Left hindlimb (tissue), 1 donor: ENCODE data around the gene MAPK1IP1L.
"Not testable (repeated sequence)": the region's sequence is repeated elsewhere in the genome, so short reads cannot be mapped to it uniquely, and the experiment has no call there.

Source experiments
- DNase-seq: peaks from one replicate; pipeline ENCODE4 v3.0.0-alpha.2; 2018

Gene MAPK1IP1L

DNA sequence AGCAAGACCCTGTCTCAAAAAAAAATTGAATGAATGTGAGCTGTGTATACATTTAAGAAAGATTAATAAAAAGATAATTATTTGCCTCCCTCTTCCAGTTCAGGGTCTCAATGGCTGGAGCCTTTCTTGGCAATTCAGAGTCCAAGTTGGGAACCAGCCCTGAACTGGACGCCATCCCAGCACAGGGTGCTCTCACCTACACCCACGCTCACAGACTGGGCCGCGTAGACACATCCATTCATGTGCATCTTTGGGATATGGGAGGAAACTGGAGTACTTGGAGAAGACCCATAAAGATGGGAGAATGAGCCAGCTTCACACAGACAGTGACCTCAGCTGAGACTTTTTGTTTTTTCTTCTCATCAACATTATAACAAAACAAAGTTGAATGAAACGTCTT, 6.5 kb downstream of the MAPK1IP1L start:
- no peak for DNase-seq

DNA sequence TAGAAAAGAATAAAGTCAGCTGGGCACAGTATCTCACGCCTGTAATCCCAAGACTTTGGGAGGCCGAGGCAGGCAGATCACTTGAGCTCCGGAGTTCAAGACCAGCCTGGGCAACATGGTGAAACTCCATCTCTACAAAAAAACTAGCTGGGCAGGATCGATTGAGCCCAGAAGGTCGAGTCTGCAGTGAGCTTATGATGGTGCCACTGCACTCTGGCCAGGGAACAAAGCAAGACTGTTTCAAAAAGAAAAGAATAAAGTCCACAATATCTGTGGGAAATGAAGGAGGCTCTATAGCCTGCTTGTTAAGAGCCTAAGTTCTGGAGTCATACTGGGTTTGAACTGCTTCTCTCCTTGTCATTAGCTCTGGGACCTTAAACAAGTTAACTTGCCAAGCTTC, 7.9 kb downstream of the MAPK1IP1L start:
- no peak for DNase-seq

DNA sequence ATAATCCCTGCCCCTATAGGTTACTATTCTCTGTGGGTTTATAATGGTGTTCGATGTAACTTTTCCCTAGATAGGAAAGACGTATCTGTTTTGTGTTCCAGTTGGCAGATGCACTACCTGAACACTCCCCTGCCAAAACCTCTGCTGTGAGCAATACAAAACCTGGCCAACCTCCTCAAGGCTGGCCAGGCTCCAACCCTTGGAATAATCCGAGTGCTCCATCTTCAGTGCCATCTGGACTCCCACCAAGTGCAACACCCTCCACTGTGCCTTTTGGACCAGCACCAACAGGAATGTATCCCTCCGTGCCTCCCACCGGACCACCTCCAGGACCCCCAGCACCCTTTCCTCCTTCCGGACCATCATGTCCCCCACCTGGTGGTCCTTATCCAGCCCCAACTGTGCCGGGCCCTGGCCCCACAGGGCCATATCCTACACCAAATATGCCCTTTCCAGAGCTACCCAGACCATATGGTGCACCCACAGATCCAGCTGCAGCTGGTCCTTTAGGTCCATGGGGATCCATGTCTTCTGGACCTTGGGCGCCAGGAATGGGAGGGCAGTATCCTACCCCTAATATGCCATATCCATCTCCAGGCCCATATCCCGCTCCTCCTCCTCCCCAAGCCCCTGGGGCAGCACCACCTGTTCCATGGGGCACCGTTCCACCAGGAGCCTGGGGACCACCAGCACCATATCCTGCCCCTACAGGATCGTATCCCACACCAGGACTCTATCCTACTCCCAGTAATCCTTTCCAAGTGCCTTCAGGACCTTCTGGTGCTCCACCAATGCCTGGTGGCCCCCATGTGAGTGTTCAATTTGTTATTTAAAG, 11.3 kb downstream of the MAPK1IP1L start:
- DNase-seq = peak; percentile 30

DNA sequence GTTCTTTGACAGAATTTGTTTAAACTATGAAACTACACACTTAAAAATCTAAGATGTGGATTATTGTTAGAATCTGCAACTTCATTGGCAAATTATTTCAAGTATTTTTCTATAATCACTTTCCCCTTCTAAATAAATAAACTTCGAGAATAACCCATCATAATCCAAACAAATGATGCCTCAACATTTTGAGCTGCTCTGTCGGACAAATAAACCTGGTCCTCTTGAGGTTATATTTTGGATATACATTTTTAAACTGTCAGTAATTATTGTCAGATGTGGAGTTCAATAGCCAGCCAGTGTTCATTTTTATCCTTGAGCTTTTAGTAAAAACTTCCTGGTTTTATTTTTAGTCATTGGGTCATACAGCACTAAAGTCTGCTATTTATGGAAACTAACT, 13.4 kb downstream of the MAPK1IP1L start:
- not testable (repeated sequence) for DNase-seq

DNA sequence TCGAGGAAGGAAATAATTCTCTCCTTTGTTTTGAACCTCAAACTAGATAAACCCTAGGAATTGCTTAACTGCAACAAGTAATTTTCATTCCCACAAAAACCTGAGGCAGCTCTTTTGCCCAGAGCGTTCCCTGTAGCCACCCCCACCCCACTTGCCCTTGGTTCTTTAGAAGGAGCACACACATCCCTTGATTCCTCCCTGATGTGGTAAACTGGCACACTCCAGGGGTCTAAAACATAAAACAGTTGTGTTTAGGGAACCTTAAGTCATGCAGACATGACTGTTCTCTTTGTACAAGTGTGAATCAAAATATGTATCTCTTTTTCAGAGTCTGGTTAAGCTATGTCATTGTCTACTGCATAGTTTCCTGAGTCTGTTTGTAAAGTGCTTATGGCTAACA, 14.0 kb downstream of the MAPK1IP1L start:
- no peak for DNase-seq

DNA sequence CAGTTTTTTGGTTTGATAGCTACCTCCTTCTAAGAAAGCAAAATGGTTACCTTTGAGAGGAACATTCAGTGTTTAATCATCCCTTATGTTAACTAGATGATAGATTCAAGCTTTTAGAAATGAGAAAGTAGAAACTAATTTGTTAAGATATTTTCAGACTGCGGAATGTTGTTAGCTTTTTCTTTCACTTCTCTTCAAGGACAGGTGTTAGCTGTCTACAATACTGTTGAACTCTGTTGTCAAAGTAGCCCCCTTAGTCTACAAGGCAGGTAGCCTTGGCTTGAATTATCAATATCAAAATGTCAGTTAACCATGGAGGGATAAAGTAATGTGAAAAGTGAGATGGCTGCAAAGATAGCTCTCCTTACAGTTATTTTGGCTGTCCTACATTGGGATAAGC, 14.8 kb downstream of the MAPK1IP1L start:
- DNase-seq = no peak

DNA sequence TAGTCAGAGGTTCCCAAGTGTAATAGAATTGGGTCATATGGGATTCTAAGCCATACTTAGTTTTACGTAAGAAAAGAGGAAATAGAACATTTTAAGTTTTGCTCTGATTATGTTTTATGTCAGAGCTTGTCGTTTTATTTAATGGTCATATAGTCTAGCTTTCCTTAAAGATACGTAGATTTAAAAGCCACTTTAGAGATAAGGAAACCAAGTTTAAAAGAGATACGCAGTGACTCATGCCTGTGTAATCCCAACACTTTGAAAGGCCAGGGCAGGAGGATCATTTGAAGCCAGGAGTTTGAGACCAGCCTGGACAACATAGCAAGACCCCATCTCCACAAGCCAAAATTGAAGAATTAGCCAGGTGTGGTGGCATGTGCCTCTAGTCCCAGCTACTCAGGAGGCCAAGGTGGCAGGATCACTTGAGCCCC, 19.5 kb downstream of the MAPK1IP1L start:
- no peak for DNase-seq

DNA sequence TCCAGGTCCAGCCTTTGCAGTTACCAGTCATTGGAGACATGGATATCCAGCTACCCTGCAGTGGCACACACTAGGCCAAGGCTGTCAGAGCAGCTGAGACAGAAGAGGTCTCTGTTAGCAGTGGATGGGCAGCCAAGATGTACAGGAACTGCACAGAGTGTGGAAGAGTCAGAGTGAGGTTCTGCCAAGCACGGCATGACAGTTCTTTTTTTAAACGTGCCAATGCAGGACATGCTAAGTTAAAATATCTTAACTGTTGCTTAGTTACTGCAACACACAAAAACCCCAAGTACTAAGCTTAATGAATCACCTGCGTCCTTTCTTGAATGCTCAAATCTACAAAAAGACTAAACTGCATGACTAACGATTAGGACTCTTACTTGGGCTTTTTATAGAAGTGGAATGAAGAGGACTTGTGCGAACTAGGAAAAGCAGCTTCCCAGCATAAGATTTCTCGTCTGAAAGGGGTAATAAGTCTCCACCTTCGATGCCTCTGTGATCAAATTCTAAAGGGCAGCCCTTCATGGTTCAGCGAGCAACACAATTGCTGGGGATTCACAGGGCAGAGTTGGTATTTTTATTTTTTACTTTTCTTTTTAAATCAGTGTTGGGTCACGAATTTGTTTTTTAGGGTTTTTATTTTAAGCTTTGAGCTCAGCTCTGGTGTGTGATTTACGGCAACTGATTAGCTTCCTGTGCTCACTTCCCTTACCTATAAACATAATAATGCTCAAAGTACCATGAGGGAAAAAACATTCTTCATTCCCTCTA, 20.6 kb downstream of the MAPK1IP1L start:
- DNase-seq = peak; percentile 58

DNA sequence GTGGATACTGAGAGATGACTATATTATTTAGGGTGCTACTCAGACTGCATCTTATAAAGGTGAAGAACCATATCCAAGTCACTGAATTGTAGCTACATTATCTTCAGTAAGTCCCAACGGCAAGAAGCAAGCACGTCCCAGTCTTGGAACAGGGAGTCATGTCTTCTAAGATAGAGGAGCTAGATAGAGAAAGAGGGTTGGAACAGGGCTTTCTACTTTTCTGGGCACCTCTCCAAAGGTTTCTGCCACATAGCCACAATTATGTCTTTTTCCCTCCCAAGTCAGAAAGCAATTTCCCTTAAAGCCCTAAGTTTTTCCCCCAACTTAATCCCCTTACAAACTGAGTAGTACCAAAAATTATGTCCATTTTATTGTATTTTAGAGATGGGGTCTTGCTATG, 22.4 kb downstream of the MAPK1IP1L start:
- no peak for DNase-seq

DNA sequence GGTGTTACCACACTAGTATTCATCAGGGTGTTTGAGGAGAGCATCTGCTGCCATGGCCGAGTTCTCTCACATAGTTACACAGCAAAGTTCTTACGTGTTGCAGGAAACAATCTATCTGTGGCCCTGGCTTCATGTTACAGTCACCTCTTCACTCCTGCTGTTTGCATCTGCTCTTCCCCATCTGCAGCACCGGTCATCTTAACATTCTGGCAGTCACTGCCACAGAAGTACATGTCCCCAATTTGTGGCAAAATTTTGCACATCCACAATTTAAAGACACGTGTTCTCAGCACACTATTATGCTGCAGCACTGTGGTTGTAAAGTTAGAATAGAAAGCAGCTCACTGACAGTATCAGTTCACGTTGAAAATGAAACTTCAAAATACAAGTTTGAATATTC, 23.2 kb downstream of the MAPK1IP1L start:
- DNase-seq = peak; percentile 30

DNA sequence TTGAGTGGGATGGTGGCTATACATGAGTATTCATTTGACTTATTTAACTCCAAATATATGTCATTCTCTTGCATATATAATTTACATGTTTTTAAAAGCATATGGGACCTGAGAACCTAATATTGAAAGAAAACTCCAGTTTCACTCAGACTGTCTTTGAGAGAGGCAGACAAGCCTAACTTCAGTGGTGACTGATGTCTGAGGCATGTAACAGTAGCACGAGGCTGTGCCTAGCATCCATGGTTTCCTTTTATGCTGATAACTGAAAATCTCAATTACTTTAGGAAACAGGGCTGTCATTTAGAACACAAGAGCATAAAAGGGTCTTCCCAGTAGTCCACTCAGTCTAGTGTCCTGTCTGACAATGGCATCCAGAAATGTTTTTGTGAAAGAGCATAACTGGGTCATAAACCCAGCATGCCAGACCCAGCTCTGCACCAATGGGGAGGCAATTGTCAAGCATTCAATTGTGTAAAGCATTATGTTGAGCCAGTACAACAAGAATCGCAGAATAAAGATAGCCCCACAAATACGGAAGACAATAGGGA, 24.3 kb downstream of the MAPK1IP1L start:
- no peak for DNase-seq

DNA sequence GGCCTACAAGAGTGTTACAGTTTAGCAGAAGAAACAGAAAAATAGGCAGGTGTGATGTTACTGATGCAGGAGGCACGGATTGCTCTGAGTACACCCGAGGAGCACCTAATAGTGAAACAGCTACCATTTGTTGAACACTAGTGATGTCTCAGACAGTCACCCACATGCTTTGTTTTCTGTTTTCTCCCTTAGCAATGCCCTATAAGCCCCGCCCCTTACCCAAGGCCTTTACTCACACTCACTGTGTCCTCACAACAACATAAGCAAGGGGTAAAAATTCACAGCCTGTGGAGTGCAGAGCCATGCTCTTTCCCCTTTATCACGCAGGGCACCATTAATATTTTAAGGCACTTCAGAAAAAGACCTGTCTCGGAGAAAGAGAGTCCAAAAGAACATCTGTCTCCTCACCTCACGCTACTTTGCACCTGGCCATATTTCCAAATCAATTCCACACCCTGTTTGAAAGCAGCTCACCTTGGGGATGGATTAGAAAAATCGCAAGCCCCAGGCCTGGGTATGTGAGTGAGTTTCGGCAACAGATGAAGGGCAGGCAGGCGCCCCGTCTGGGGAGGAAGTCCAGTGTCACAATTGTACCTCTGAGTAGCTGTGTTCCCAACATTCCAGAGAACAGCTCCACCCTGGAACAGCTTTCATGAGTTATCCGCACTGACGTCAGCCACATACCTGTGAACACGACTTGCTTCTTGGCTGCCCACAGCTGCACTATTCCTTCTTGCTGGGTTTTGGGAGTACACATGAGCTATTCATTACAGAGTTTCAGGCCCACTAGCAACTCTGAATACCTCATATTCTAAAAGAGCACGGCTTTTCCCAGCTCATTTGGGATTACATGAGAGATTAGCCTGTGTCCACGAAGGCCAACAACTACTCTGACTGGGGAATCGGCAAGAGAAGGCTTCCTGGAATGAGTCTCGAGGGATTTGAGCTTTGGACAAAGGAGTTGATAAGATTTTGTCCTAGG, 26.0 kb downstream of the MAPK1IP1L start:
- peak; percentile 59 for DNase-seq

DNA sequence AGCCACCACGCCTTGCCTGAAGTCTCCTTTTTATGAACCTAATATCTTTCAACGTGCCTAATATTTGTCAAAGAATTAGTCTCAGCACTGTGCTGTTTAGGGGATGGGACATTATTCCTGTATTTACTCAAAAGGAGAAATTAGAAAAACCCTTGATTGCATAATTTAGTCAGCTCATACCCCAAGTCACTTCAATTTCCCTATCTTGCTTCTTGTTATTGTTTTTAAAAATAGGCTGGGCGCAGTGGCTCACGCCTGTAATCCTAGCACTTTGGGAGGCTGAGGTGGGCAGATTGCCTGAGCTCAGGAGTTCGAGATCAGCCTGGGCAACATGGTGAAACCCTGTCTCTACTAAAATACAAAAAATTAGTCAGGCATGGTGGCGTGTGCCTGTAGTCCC, 28.5 kb downstream of the MAPK1IP1L start:
- DNase-seq = not testable (repeated sequence)

DNA sequence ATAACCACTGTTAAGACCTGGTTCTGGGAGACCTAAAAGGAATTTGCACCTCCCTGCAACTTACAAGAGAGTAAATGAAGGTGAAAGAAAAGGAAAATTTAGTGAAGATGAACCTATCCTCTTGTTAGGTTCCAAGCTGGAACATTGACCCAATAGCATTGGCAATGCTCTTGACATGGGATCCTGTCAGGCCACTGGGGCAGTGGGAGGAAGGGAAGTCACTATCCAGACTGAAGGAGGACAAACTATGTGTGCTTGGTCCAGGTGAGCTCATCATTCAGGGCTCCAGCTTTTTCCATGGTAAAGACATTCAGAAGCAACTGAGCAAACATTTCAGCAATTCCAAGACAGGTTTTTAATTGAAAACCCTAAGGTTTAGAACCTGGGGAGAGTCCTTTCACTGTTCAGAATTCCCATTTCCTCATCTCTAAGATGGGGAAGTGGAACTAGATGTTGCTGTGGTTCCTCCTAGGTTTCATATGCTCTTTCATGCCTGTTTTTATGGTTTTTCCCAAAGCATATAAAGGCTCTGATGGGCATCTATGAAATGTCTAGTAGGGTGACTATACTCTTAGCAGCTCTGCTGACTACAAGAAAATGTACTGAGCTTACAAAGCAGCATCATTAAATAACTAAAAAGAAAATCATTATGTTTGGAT, 33.1 kb downstream of the MAPK1IP1L start:
- DNase-seq = no peak

DNA sequence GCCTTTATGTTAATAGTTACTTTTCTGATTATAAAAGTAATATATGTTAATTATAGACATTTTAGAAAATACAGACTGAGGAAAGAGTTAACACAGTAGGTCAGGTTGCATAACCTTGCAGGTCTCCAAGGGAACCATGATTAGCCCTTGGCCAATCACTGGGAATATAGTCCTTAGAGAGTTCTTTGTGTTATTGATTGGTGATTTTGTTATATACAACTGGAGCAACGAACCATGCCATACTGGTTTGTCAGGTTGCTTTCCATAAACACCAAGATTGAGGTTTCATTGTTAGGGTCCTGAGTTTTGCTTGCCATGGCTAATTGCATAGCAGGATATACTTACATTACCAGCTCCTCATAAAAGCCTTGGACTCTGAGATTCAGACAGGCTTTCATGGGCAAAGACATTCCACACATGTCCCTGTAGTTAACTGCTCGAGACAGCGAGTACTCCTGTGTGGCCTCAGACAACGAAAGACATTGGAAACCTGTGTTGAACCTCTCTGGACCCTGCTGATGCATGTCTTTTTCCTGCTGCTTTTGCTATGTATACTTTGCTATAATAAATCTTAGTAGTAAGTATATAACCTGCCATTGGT, 33.7 kb downstream of the MAPK1IP1L start:
- no peak for DNase-seq

DNA sequence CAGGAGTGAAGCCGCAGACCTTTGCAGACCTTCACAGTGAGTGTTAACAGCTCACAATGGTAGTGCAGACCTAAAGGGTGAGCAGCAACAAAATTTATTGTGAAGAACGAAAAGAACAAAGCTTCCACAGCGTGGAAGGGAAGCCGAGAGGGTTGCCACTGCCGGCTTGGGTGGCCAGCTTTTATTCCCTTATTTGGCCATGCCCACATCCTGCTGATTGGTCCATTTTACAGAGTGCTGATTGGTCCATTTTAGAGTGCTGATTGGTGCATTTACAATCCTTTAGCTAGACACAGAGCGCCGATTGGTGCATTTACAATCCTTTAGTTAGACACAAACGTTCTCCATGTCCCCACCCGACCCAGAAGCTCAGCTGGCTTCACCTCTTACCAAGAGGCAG, 35.5 kb downstream of the MAPK1IP1L start:
- DNase-seq = no peak

DNA sequence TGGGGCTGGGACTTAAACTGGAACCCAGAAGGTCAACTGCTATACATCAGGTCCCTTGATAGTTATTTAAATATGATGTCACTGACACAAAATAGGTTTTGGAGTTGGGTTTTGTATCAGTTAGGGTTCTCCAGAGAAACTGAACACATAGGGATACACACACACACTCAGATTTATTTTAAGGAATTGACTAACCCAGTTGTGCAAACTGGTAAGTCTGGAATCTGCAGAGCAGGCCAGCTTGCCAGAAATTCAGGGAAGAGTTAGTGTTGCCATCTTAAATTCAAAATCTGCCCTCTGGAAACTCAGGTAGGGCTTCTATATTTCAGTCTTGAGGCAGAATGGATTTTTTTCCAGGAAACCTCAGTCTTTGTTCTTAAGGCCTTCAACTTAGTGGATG, 36.9 kb downstream of the MAPK1IP1L start:
- DNase-seq = no peak

DNA sequence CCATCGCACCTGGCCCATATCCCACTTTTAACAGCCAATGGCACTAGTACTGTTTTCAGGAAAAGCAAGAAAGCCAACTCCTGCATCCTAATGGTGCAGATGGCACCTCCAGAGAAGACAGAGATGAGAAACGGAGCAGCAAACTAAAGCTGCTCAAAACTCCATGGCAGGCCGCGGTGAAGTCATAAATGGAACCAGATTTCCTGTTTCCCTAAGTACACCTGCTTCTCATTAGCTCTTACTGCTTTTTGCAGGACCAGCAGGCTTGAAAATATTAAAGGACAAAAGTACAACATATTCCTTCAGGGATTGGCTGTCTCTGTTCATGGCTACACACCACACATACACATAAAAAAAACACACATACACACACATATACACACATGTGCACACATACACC, 40.9 kb downstream of the MAPK1IP1L start:
- DNase-seq = peak; percentile 54

DNA sequence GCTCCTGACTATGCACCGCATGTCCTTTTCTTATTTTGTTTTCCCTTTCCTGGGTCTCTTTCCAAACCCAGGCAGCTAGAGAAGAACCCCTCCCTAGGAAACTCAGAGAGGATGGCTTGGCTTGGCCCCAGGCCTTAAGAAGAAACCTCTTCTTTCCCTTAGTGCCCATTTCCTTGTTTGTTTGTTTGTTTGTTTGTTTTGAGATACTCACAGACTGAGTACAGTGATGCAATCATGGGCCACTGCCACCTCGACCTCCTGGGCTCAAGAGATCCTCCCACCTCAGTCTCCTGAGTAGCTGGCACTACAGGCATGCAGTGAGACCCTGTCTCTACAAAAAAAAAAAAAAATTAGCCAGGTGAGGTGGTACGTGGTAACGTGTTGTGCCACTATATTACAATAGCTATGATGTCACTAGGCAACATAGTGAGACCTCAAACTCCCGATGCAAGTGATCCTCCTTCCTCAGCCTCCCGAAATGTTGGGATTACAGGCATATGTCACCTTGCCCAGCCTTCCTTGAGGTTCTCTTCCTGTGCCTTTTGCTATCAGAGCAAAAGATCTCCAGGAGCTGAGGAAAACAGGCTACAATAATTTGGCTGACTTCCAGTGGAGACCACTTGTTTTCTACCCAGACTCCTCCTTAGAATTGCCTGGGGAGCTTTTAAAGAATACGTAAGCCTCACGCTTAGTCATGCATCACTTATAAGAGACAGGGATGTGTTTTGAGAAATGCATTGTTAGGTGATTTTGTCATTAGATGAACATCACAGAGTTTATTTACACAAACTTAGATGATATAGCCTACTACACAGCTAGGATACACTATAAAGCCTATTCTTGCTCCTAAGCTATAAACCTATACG, 43.1 kb downstream of the MAPK1IP1L start:
- DNase-seq = no peak

DNA sequence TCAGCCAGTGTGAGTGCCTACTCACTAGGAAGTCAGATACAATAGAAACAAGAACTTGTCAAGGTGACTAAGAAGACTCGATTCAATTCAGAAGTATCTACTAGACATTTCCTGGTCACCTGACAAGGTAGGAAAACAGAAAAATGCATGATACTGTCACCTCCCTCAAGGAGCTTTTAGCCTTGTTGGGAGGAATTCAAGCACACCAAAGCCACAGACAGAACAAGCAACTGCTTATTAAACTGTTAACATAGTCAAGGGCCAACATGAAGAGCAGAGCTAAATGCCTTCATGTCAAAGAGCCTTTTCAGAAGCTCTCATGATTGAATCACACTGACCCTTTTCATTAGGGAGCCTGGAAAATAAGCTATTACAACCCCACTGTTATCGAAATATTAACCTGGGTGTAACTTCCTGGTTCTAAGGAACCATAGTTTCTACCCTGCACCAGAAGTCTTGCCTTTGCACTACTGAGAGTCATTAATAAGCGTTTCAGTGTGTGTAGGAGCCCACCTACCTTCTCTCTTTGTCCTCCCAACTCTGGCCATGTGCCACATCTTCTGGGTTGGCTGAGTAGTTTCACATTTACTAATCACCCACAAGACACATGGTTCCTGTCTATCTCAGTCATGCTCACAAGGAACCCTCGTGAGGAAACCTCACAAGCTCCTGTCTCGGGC, 46.6 kb downstream of the MAPK1IP1L start:
- DNase-seq = no peak
